ENCODE results near the gene NELL2. TPM values are rescaled to one million over a fixed set of nuclear protein-coding genes. Genes with fewer than 3 reads are reported as not detected.

The NELL2 gene
- polyA plus RNA-seq, 2 donors: 0.44 to 0.63 TPM

DNA sequence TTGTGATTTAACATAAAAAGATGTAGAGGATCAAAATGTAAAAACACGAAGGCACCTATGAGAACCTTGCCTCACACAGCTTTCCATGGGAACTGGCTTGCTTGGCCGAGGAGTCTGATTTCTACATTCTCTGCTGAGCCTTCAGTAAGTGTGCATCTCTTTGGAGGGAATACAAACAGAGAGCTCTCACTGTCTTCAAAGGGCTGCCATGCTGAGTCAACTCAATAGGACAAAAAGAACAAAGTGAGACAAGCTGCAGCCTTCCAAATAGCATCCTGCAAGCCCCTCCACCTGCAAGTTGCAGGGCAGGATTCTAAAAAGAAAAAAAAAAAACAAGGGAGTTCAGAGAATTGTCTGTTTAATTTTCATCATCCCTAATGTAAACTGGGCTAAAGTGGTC, 411.9 kb downstream of the NELL2 start:
- H3K36me3 ChIP-seq (ENCODE audit: control insufficient read depth in 2 of 2, insufficient read depth in 2 of 2, low read length in 1 of 2): no peaks in the 10 kb centered on the region
- no peak overlapping the region for H3K4me3 ChIP-seq (ENCODE audit: low read depth in 1 of 2, low read length in 2 of 2)
- WGBS, 2 donors: 51 to 58% methylated on average over 2 of the region's 2 CpGs

DNA sequence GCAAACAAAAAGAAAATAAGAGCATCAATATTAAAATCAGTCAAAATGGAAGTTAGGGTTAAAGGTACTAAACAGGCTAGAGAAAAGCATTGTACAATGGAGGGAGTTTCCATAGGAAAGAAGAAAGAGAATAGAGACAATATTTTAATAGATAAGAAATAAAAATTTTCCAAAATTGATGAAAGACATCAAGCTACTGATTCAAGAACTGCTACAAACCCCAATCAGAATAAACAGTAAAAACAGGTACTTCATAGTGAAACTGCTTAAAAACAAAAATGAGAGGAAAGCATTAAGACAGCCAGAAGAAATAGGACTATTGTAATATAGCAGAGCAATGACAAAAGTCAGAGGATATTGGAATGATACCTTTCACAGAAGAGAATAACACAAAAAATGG, 413.4 kb downstream of the NELL2 start:
- Histone ChIP-seq H3K27me3 (ENCODE audit: control insufficient read depth in 1 of 2, insufficient read depth in 2 of 2, low read length in 2 of 2) (no peaks in the 10 kb centered on the region), H3K27ac (ENCODE audit: low read depth in 2 of 2, low read length in 1 of 2) (no peak overlapping the region), H3K4me1 (ENCODE audit: control insufficient read depth in 2 of 2, insufficient read depth in 2 of 2, low read length in 1 of 2) (no peaks in the 10 kb centered on the region), H3K4me3 (ENCODE audit: low read depth in 1 of 2, low read length in 2 of 2) (no peak overlapping the region), H3K9me3 (ENCODE audit: control insufficient read depth in 2 of 2, insufficient read depth in 1 of 2, low read depth in 1 of 2, low read length in 1 of 2) (no peaks in the 10 kb centered on the region), H3K36me3 (ENCODE audit: control insufficient read depth in 2 of 2, insufficient read depth in 2 of 2, low read length in 1 of 2) (no peaks in the 10 kb centered on the region)

More for the DNA sequence above, 411.9 kb downstream of the NELL2 start:
- no peak overlapping the region for H3K27ac ChIP-seq (ENCODE audit: low read depth in 2 of 2, low read length in 1 of 2)
- H3K27me3 ChIP-seq (ENCODE audit: control insufficient read depth in 1 of 2, insufficient read depth in 2 of 2, low read length in 2 of 2): no peaks in the 10 kb centered on the region
- no peaks in the 10 kb centered on the region for H3K4me1 ChIP-seq (ENCODE audit: control insufficient read depth in 2 of 2, insufficient read depth in 2 of 2, low read length in 1 of 2)
- H3K9me3 ChIP-seq (ENCODE audit: control insufficient read depth in 2 of 2, insufficient read depth in 1 of 2, low read depth in 1 of 2, low read length in 1 of 2): no peaks in the 10 kb centered on the region

DNA sequence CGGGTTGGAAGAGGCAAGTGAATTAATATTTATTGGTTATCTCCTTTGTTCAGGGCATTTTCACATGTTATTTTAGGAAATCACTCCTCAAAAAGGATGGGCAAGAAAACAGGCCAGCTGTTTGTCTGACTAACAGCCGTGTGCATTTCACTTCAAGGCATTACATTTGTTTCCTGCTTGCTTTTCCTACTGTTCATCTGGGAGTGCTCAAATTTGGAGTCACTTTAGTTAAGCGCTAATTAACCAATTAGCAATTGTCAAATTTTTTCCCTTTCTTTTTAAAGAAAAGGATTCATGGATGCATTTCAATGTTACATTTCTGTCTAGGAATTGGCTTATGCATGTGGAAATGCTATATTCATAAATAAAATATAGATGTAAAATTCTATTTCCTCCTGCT, 415.9 kb downstream of the NELL2 start:
- no peaks in the 10 kb centered on the region for H3K9me3 ChIP-seq (ENCODE audit: control insufficient read depth in 2 of 2, insufficient read depth in 1 of 2, low read depth in 1 of 2, low read length in 1 of 2)
- no peaks in the 10 kb centered on the region for H3K36me3 ChIP-seq (ENCODE audit: control insufficient read depth in 2 of 2, insufficient read depth in 2 of 2, low read length in 1 of 2)
- no peak overlapping the region for H3K4me3 ChIP-seq (ENCODE audit: low read depth in 1 of 2, low read length in 2 of 2)
- H3K4me1 ChIP-seq (ENCODE audit: control insufficient read depth in 2 of 2, insufficient read depth in 2 of 2, low read length in 1 of 2): no peaks in the 10 kb centered on the region
- WGBS, 2 donors: 66 to 83% methylated on average over 3 of the region's 3 CpGs
- H3K27me3 ChIP-seq (ENCODE audit: control insufficient read depth in 1 of 2, insufficient read depth in 2 of 2, low read length in 2 of 2): no peaks in the 10 kb centered on the region
- H3K27ac ChIP-seq (ENCODE audit: low read depth in 2 of 2, low read length in 1 of 2): no peak overlapping the region

DNA sequence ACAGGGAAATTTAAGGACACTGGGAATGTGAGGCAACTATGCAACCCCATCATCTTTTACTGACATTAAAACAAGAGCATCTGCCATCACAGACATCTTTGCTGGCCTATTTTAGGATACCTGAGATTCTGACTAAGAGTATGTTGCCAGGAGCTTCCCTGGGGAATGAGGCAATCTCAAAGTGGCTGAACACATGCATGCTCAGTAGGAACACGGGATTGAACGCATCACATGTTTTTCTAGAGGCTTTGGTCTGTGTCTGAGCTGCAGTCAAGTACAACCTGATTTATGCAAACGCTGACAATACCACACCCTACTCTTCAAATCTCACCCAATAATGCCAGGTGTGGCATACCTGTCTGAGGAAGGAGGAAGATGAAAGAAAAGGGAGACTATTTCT, 416.5 kb downstream of the NELL2 start:
- H3K4me1 ChIP-seq (ENCODE audit: control insufficient read depth in 2 of 2, insufficient read depth in 2 of 2, low read length in 1 of 2): no peaks in the 10 kb centered on the region
- H3K36me3 ChIP-seq (ENCODE audit: control insufficient read depth in 2 of 2, insufficient read depth in 2 of 2, low read length in 1 of 2): no peaks in the 10 kb centered on the region
- WGBS, 2 donors: 45 to 50% methylated on average over 3 of the region's 3 CpGs
- no peak overlapping the region for H3K27ac ChIP-seq (ENCODE audit: low read depth in 2 of 2, low read length in 1 of 2)
- no peak overlapping the region for H3K4me3 ChIP-seq (ENCODE audit: low read depth in 1 of 2, low read length in 2 of 2)
- H3K9me3 ChIP-seq (ENCODE audit: control insufficient read depth in 2 of 2, insufficient read depth in 1 of 2, low read depth in 1 of 2, low read length in 1 of 2): no peaks in the 10 kb centered on the region
- H3K27me3 ChIP-seq (ENCODE audit: control insufficient read depth in 1 of 2, insufficient read depth in 2 of 2, low read length in 2 of 2): no peaks in the 10 kb centered on the region

Other genes starting within 250 kb of the NELL2 start
- gene DBX2, start 174.8 kb upstream of the NELL2 start, polyA plus RNA-seq: under 1 TPM in 1 of 2 donors, not detected in 1; 0.01 TPM